NCI-H226 (cell line): ENCODE data around the gene KRTAP10-7.
"Not testable (repeated sequence)": the region's sequence is repeated elsewhere in the genome, so short reads cannot be mapped to it uniquely, and the experiment has no call there.

Experiments used
- DNase-seq: peaks from one replicate; pipeline ENCODE4 v3.0.0-alpha.2; 2015

Gene KRTAP10-7

GRCh38 chr21:44612669-44613229 is 12.4 kb downstream of the KRTAP10-7 start:
- DNase-seq = no peak

GRCh38 chr21:44613386-44614155 is 13.2 kb downstream of the KRTAP10-7 start:
- DNase-seq = no peak

GRCh38 chr21:44614161-44614631 is 13.8 kb downstream of the KRTAP10-7 start:
- no peak for DNase-seq

- DNase-seq = no peak
These were observed 14.6 kb downstream of the KRTAP10-7 start for GRCh38 chr21:44614961-44615391.

- no peak for DNase-seq
These were observed 15.1 kb downstream of the KRTAP10-7 start for GRCh38 chr21:44615466-44615865.

GRCh38 chr21:44615911-44616590 is 15.7 kb downstream of the KRTAP10-7 start:
- no peak for DNase-seq

GRCh38 chr21:44616591-44616926 is 16.2 kb downstream of the KRTAP10-7 start:
- DNase-seq = no peak

- no peak for DNase-seq
These were observed 16.7 kb downstream of the KRTAP10-7 start for GRCh38 chr21:44617071-44617501.

GRCh38 chr21:44618504-44618903 is 18.1 kb downstream of the KRTAP10-7 start:
- no peak for DNase-seq

GRCh38 chr21:44618909-44619308 is 18.5 kb downstream of the KRTAP10-7 start:
- no peak for DNase-seq

GRCh38 chr21:44619886-44620285 is 19.5 kb downstream of the KRTAP10-7 start:
- DNase-seq = no peak

- no peak for DNase-seq
These were observed 23.2 kb downstream of the KRTAP10-7 start for GRCh38 chr21:44623575-44623974.

- no peak for DNase-seq
These were observed 25.4 kb downstream of the KRTAP10-7 start for GRCh38 chr21:44625756-44626155.

GRCh38 chr21:44626262-44626661 is 25.9 kb downstream of the KRTAP10-7 start:
- DNase-seq = no peak

- DNase-seq = no peak
These were observed 26.3 kb downstream of the KRTAP10-7 start, which contains the start of gene KRTAP10-9 for GRCh38 chr21:44626673-44627143. Gene KRTAP10-9 (plus strand): TSS chr21:44627093. CDS start chr21:44627172, 79 bp downstream.

GRCh38 chr21:44627181-44627822 is 26.9 kb downstream of the KRTAP10-7 start:
- DNase-seq = not testable (repeated sequence)

GRCh38 chr21:44627831-44628233 is 27.4 kb downstream of the KRTAP10-7 start:
- DNase-seq = not testable (repeated sequence)

- no peak for DNase-seq
These were observed 28.5 kb downstream of the KRTAP10-7 start for GRCh38 chr21:44628707-44629391.

GRCh38 chr21:44630440-44630839 is 30.0 kb downstream of the KRTAP10-7 start:
- no peak for DNase-seq

GRCh38 chr21:44632067-44632466 is 31.7 kb downstream of the KRTAP10-7 start:
- DNase-seq = no peak

GRCh38 chr21:44636209-44637017 is 36.0 kb downstream of the KRTAP10-7 start:
- no peak for DNase-seq
